NT2/D1 (cell line): ENCODE data around the gene TMEM238L.

Source experiments
- DNase-seq: peaks from one replicate; pipeline ENCODE4 v3.0.0-alpha.2; 2011; ENCODE audit warnings: low read depth, low spot score
- H3K27me3 ChIP-seq: 2 replicates; pipeline ENCODE4 v1.6.0; 2011; ENCODE audit warnings: mild to moderate bottlenecking; ENCODE audit not compliant: insufficient read length, insufficient read depth
- H3K36me3 ChIP-seq: 2 replicates; pipeline ENCODE4 v1.6.1; 2011; ENCODE audit warnings: mild to moderate bottlenecking, low read length, mixed read lengths; ENCODE audit not compliant: insufficient read depth, insufficient read length
- H3K4me1 ChIP-seq: 2 replicates; pipeline ENCODE4 v1.5.1; 2011; ENCODE audit not compliant: insufficient read depth, insufficient read length
- H3K4me3 ChIP-seq: 2 replicates; pipeline ENCODE4 v1.5.1; 2011; ENCODE audit warnings: low read depth; ENCODE audit not compliant: insufficient read length
- H3K9ac ChIP-seq: 2 replicates; pipeline ENCODE4 v1.6.0; 2011; ENCODE audit warnings: low read depth; ENCODE audit not compliant: insufficient read length
- H3K9me3 ChIP-seq: 2 replicates; pipeline ENCODE4 v1.5.1; 2011; ENCODE audit warnings: mild to moderate bottlenecking, low read length; ENCODE audit not compliant: insufficient read depth
- SUZ12 ChIP-seq: IDR thresholded peaks from 2 replicates; pipeline ENCODE4 v1.6.1; 2011; ENCODE audit not compliant: insufficient read length, insufficient read depth; ENCODE audit errors: extremely low read depth
- YY1 ChIP-seq: IDR thresholded peaks from 2 replicates; pipeline ENCODE4 v1.6.1; 2011; ENCODE audit not compliant: insufficient read length, insufficient read depth
- ZNF274 ChIP-seq: IDR thresholded peaks from 2 replicates; pipeline ENCODE4 v1.6.1; 2011; ENCODE audit warnings: mild to moderate bottlenecking, low read depth, low read length

Gene TMEM238L

GRCh38 chr17:10804546-10804945 lies 647 bp upstream of the TMEM238L start:
- Histone ChIP-seq H3K9me3 (no peaks in the 10 kb centered on the region), H3K27me3 (no peaks in the 10 kb centered on the region), H3K4me1 (peaks cover 3% of the 10 kb centered on the region), H3K9ac (no peak overlapping the region), H3K36me3 (no peaks in the 10 kb centered on the region), H3K4me3 (no peak overlapping the region)
- no peak for DNase-seq
- TF ChIP-seq YY1: no peak
- no peak for TF ChIP-seq ZNF274
- TF ChIP-seq SUZ12: no peak

- H3K36me3 ChIP-seq: no peaks in the 10 kb centered on the region
- TF ChIP-seq YY1 (no peak), SUZ12 (no peak), ZNF274 (no peak)
- H3K9ac ChIP-seq: no peak overlapping the region
- no peak for DNase-seq
- H3K9me3 ChIP-seq: no peaks in the 10 kb centered on the region
- no peak overlapping the region for H3K4me3 ChIP-seq
- no peaks in the 10 kb centered on the region for H3K27me3 ChIP-seq
- H3K4me1 ChIP-seq: peaks cover 3% of the 10 kb centered on the region
These were observed 549 bp downstream of the TMEM238L start for GRCh38 chr17:10803350-10803749.

DNA sequence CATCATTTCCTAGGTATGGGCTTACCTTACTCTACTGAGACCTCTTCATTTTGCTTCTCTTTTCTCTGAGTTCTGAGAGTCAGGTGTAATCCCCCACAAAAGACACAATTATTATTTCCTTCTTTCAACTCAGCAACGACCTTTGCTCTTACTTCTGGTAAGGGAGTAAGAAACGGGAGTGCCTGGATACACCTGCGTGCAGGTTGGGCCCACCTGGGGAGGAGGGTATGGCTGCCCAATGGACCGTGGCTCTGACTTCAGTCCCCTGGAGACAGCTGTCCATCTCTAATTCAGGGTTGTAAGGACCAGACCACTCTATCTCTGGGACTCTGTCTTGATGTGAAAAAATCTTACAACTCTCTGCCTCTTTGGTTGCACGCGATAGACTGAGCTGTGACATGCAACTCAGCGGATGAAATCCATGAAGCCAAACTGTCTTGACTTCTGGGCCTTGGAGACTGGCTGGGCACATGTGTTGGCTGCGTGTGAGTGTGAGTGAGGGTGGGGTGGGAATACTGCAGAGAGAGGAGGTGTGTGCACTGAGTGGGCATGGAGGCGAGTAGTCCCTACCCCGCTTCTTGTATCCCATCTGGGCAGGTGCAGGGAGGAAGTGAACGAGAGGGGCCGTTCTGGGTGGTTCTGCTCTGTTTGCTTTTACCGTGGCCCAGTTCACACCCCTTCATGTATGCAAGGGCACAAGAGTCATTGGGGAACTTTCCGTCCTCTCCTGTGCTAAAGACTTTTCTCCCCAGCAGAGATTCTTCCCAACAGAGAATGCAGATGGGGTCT lies 1.2 kb downstream of the TMEM238L start:
- Histone ChIP-seq H3K27me3 (no peaks in the 10 kb centered on the region), H3K9ac (no peak overlapping the region), H3K4me1 (peaks cover 7% of the 10 kb centered on the region), H3K9me3 (no peaks in the 10 kb centered on the region), H3K4me3 (no peak overlapping the region), H3K36me3 (no peaks in the 10 kb centered on the region)
- no peak for TF ChIP-seq SUZ12
- no peak for TF ChIP-seq ZNF274
- TF ChIP-seq YY1: no peak
- DNase-seq: no peak

DNA sequence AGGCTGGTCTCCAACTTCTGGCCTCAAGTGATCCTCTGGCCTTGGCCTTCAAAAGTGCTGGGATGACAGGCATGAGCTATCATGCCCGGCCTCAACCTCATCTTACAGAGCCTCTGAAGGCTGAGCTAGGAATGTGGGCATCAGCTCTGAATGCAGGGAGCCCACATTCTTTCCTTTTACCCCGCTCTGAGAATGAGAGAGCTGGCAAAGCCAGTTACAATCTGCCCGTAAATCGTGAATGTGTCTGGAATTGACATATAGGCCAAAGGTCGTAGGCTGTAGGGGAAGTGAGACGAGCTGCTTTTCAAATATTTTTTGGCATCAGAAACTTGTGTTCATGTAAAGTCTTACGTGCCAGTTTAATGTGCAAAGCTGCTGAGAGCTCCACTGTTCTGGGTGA lies 4.5 kb downstream of the TMEM238L start:
- TF ChIP-seq SUZ12: no peak
- no peak for TF ChIP-seq ZNF274
- TF ChIP-seq YY1: no peak
- no peaks in the 10 kb centered on the region for H3K27me3 ChIP-seq
- H3K36me3 ChIP-seq: no peaks in the 10 kb centered on the region
- H3K9ac ChIP-seq: no peak overlapping the region
- peaks cover 4% of the 10 kb centered on the region for H3K4me1 ChIP-seq
- no peak for DNase-seq
- no peak overlapping the region for H3K4me3 ChIP-seq
- H3K9me3 ChIP-seq: no peaks in the 10 kb centered on the region

GRCh38 chr17:10798910-10799309 lies 5.0 kb downstream of the TMEM238L start:
- Histone ChIP-seq H3K9ac (no peak overlapping the region), H3K4me3 (no peak overlapping the region), H3K36me3 (no peaks in the 10 kb centered on the region), H3K27me3 (no peaks in the 10 kb centered on the region), H3K4me1 (peaks cover 4% of the 10 kb centered on the region), H3K9me3 (no peaks in the 10 kb centered on the region)
- TF ChIP-seq YY1: no peak
- no peak for TF ChIP-seq ZNF274
- no peak for TF ChIP-seq SUZ12
- DNase-seq: no peak

GRCh38 chr17:10798332-10798749 lies 5.6 kb downstream of the TMEM238L start:
- no peak for DNase-seq
- H3K9ac ChIP-seq: no peak overlapping the region

GRCh38 chr17:10797476-10798328 lies 6.2 kb downstream of the TMEM238L start:
- Histone ChIP-seq H3K9me3 (no peaks in the 10 kb centered on the region), H3K36me3 (no peaks in the 10 kb centered on the region), H3K4me3 (no peak overlapping the region), H3K27me3 (no peaks in the 10 kb centered on the region), H3K9ac (no peak overlapping the region), H3K4me1 (peaks cover 4% of the 10 kb centered on the region)
- no peak for DNase-seq
- TF ChIP-seq YY1: no peak
- no peak for TF ChIP-seq ZNF274
- no peak for TF ChIP-seq SUZ12

More at GRCh38 chr17:10798332-10798749, 5.6 kb downstream of the TMEM238L start:
- H3K4me3 ChIP-seq: no peak overlapping the region
- no peaks in the 10 kb centered on the region for H3K27me3 ChIP-seq
- H3K4me1 ChIP-seq: peaks cover 4% of the 10 kb centered on the region
- no peaks in the 10 kb centered on the region for H3K9me3 ChIP-seq
- TF ChIP-seq YY1: no peak
- no peak for TF ChIP-seq SUZ12
- no peak for TF ChIP-seq ZNF274
- no peaks in the 10 kb centered on the region for H3K36me3 ChIP-seq
